SJSA1 (cell line): ENCODE data around the gene MANBA. TPM values are rescaled to one million over a fixed set of nuclear protein-coding genes. Genes with fewer than 3 reads are reported as not detected.

Experiments
- DNase-seq, 2 experiments: peaks; one replicate each; pipeline ENCODE4 v3.0.0-alpha.2; 2015 to 2020; ENCODE audit warnings: low spot score in 2 of 2, low read depth in 1 of 2
- H3K27ac ChIP-seq: fragments of 250-450 bp; sonication (Bioruptor Pico); 2 replicates; pipeline ENCODE4 v1.5.1; 2020; ENCODE audit warnings: mild to moderate bottlenecking, moderate library complexity
- H3K27me3 ChIP-seq: fragments of 250-450 bp; sonication (Bioruptor Pico); replicated peaks from 2 replicates; pipeline ENCODE4 v1.5.1; 2020; ENCODE audit warnings: mild to moderate bottlenecking, moderate library complexity
- H3K36me3 ChIP-seq: fragments of 250-450 bp; sonication (Bioruptor Pico); 2 replicates; pipeline ENCODE4 v1.5.1; 2020; ENCODE audit warnings: mild to moderate bottlenecking
- H3K4me1 ChIP-seq: fragments of 250-450 bp; sonication (Bioruptor Pico); replicated peaks from 2 replicates; pipeline ENCODE4 v1.6.1; 2021; ENCODE audit warnings: mild to moderate bottlenecking
- H3K4me3 ChIP-seq: fragments of 250-450 bp; sonication (Bioruptor Pico); 2 replicates; pipeline ENCODE4 v1.5.1; 2020; ENCODE audit warnings: mild to moderate bottlenecking
- H3K9me3 ChIP-seq: fragments of 250-450 bp; sonication (Bioruptor Pico); replicated peaks from 2 replicates; pipeline ENCODE4 v1.5.1; 2020; ENCODE audit warnings: mild to moderate bottlenecking
- total RNA-seq: library from RNA; depleted of rRNA; stranded (reverse); fragments of >200 nt; shearing (Covaris generic); gene quantifications from 2 replicates; pipeline ENCODE4 v1.2.3, GENCODE V29; 2014; rRNA removed

Gene MANBA
- total RNA-seq: 13.2 and 16.2 TPM in 2 replicates

DNA sequence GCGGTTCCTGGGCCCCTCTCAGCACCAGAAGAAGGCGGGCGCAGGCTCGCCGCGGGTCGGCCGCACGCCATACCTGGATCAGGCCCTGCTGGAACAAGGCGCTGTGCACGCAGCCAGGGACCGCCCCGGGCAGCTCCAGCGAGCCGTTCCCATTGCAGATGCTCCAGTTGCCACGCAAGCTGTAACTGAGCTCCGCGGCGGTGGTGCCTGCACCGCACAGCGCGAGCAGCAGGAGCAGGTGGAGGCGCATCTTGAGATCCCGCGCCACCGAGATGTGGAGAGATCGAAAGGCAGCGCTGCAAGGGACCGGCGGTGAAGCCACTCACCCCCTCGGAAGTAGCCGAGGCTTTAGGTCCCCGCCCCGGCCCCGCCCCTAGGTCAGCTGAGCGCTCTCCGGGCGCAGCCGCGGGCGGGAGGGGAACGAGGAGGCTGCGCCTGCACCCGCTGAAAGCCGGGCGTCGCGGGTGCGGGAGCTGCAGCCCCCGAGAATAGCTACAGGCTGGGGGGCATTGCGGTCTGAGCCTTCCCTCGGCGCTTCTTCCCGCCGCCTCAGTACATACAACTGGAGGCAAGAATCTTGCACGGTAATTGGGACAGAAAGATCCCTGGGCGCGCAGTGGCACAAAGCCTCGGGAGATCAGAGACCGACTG is at the start of gene MANBA:
TSS of gene MANBA (minus strand) at position 324 of the 651 bp plus-strand sequence. CDS start at position 250, 74 bp downstream.
- H3K4me1 ChIP-seq: peaks cover 13% of the 10 kb centered on the region; the same call in 1 of the 2 replicates
- H3K36me3 ChIP-seq: no peaks in the 10 kb centered on the region
- no peaks in the 10 kb centered on the region for H3K27me3 ChIP-seq
- peak; percentile 76 to 78 for DNase-seq
- no peak within 1 kb of the TSS for H3K27ac ChIP-seq
- H3K9me3 ChIP-seq: no peaks in the 10 kb centered on the region
- peak within 1 kb of the TSS; percentile 63 for H3K4me3 ChIP-seq

DNA sequence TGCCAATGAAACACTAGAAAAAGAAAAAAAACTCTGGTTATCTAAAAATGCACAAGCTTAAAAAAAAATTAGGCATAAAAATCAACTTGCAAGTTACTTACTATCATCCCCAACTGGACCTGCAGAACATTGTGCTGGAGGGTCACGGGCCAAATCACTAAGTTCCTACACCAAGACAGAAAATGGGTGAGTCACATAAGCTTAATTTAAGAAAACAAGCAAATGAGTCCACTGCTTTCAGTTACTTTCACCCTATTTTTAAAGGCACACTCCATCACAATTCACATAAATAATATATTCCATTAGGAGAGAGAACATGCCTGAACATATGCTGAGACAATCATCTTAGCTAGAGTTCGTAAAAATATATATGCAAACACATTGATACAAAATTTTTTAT is 48.9 kb upstream of the MANBA start:
- Histone ChIP-seq H3K4me3 (no peak overlapping the region), H3K9me3 (no peaks in the 10 kb centered on the region), H3K36me3 (peaks cover 90% of the 10 kb centered on the region), H3K27ac (no peak overlapping the region), H3K27me3 (no peaks in the 10 kb centered on the region), H3K4me1 (peaks cover 23% of the 10 kb centered on the region)
- no peak for DNase-seq

DNA sequence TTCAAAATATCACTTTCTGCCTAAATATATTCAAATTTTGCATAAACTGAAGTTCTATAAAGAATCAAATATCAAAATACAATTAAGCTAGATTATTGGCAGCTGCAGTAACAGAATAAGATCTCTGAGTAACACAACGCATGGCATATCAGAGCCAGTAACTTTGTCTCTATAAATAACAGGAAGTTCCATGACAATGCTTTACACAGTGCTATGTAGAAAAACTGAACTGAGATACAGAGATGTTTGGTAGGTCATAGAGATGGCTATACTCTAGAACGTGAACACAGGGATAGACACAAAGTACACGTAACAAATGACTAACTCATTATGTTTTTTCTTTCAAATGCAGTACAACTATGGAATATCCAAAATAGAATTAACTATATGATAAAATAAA is 48.4 kb upstream of the MANBA start:
- Histone ChIP-seq H3K27ac (no peak overlapping the region), H3K4me3 (no peak overlapping the region), H3K27me3 (no peaks in the 10 kb centered on the region), H3K4me1 (peaks cover 19% of the 10 kb centered on the region), H3K36me3 (peaks cover 90% of the 10 kb centered on the region), H3K9me3 (no peaks in the 10 kb centered on the region)
- no peak for DNase-seq

DNA sequence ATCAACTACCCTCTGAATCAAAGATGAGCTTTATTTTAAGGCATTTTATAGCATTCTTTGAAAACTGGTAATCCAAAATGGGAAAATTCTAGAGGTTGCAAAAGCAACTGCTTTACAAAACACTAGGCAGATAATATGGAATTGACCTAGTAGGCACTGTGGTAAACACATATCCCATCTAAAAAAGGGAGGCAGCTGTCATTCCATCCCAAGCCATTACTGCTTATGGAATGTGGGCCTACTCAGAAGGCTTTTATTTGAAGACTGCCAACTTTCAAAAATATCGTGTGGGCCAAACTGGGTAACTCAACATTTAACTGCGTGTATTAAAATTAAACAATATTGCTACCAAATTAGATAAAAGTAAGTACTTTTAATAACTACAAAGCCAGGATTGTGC is 47.2 kb upstream of the MANBA start:
- Histone ChIP-seq H3K9me3 (no peaks in the 10 kb centered on the region), H3K36me3 (peaks cover 89% of the 10 kb centered on the region), H3K4me3 (no peak overlapping the region), H3K27ac (no peak overlapping the region), H3K27me3 (no peaks in the 10 kb centered on the region), H3K4me1 (peaks cover 14% of the 10 kb centered on the region)
- no peak for DNase-seq

DNA sequence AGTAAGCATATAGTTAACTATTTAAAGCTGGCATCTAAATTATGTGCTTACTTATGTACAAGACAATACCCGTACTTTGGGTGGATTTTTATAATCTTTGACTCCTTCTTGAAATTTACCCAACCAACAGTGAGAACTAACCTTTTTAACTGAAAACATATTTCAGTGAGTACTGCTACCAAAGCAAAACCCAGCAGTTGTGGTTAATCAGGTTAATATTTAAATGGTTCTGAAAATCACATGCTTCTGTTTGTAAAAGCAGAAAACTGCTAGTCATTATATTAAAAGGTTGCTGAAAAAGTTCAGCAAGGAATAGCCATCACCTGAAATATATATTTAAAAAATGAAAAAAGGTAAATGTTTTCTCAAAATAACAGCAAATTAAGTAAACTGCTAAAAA is 46.6 kb upstream of the MANBA start:
- Histone ChIP-seq H3K9me3 (no peaks in the 10 kb centered on the region), H3K4me1 (peaks cover 14% of the 10 kb centered on the region), H3K36me3 (peaks cover 89% of the 10 kb centered on the region), H3K27me3 (no peaks in the 10 kb centered on the region), H3K4me3 (no peak overlapping the region), H3K27ac (no peak overlapping the region)
- DNase-seq: no peak

DNA sequence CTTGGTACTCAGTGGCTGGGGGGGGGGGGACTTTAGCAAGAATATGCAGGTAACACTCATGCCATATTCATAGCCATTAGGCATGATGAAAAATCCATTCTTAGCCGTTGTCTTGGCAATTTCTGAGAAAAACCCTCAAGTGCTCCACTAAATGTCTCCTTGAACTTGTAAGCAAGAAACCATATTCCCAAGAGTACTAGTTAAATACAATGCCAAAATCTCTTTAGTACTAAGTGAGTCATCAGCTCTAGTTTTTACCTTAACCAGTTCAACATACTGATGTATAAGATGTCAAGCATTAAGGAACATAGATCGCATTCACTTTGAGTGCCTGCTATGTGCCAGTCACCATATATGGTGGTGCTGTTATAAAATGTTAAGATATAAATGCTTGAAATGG is 39.0 kb upstream of the MANBA start:
- Histone ChIP-seq H3K27me3 (no peaks in the 10 kb centered on the region; the same call in 1 of the 2 replicates), H3K36me3 (peaks cover 88% of the 10 kb centered on the region), H3K4me1 (no peaks in the 10 kb centered on the region), H3K9me3 (no peaks in the 10 kb centered on the region), H3K27ac (no peak overlapping the region), H3K4me3 (no peak overlapping the region)
- no peak for DNase-seq

DNA sequence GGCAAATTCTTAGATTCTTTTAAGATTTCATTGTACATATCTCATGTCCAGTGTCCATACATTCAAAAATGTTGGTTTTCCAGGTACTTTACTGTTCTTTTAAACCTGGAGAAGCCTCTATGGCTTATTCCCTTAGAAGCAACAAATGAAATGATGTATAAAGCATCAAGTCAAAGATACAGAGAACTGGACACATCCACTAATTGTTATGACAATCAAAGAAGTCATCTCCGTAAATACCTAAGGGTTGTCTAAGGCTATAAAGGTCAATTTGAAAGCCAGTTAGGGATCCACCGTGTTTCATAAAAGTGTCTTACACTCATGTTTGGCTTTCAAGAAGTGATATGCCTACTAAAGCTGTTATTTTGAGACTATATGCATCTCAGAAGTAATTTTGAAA is 34.2 kb upstream of the MANBA start:
- no peak for DNase-seq
- H3K36me3 ChIP-seq: peaks cover 67% of the 10 kb centered on the region
- no peak overlapping the region for H3K27ac ChIP-seq
- H3K4me1 ChIP-seq: no peaks in the 10 kb centered on the region
- no peak overlapping the region for H3K4me3 ChIP-seq
- no peaks in the 10 kb centered on the region; the same call in 1 of the 2 replicates for H3K27me3 ChIP-seq
- H3K9me3 ChIP-seq: no peaks in the 10 kb centered on the region

DNA sequence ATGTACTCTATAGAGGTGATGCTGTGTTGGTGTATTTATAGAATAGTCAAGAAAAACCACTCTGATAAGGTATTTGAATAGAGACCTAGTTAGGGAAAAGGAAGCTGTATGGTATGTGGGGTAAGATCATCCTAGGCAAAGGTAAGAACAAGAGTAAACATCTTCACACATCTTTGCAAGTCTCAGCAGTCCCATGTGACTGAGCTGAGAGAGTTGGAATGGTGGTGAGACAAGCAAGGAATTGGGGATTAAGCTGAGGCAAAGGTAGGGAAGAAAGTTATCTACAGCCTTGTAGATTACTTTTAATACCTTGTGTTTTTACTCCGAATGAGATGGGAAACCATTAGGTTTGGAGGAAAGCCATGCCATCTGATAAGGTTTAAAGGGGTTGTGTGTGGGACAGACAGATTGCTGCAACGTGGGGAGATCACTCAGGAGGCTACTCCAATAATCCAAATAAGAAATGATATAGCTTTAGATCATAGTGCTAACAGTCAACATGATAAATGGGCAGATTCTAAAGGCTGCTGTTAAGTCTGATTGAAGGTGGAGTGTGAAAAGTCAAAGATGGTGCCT is 31.7 kb upstream of the MANBA start:
- Histone ChIP-seq H3K27ac (no peak overlapping the region), H3K36me3 (peaks cover 45% of the 10 kb centered on the region), H3K27me3 (no peaks in the 10 kb centered on the region; the same call in 1 of the 2 replicates), H3K9me3 (0 out of 2 replicates have a peak, but pooled peaks cover 2% of the 10 kb centered on the region), H3K4me3 (no peak overlapping the region), H3K4me1 (no peaks in the 10 kb centered on the region)
- no peak for DNase-seq

DNA sequence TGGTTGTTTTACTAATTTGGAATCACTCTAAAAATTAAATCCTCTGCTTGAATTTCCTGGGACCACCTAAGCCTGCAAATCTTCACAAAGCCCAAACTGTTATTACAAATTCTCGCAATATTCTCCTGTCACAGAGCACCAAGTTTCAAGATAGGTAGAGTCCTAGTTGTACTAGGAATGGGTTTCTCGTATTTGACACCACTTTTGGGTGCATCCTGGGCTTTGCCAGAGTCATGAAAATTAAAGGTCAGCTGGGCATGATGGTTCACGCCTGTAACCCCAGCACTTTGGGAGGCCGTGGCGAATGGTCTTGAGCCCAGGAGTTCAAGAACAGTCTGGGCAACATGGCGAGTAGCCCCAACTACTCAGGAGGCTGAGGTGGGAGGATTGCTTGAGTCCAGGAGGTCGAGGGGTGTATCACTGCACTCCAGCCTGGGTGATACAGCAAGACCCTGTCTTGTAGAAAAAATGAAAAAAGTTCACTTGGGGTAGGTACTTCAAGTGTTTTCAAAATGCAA is 30.6 kb upstream of the MANBA start:
- no peak overlapping the region for H3K27ac ChIP-seq
- H3K9me3 ChIP-seq: 0 out of 2 replicates have a peak, but pooled peaks cover 2% of the 10 kb centered on the region
- H3K27me3 ChIP-seq: no peaks in the 10 kb centered on the region; the same call in 1 of the 2 replicates
- H3K36me3 ChIP-seq: peaks cover 42% of the 10 kb centered on the region
- no peak overlapping the region for H3K4me3 ChIP-seq
- no peaks in the 10 kb centered on the region for H3K4me1 ChIP-seq
- no peak for DNase-seq

DNA sequence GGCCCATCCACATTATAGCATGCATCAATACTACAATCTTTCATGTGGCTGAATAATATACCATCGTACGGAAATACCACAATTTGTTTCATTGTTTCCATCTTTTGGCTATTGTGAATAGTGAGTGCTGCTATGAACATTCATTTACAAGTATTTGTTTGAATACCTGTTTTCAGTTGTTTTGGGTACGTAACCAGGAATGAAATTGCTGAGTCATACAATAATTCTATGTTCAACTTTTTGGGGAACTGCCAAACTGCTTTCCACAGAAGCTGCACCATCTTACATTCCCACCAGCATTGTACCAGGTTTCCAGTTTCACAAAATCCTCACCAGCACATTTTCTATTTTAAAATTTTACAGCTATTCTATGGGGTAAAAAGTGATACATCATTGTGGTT is 28.5 kb upstream of the MANBA start:
- no peak for DNase-seq
- no peak overlapping the region for H3K27ac ChIP-seq
- no peak overlapping the region for H3K4me3 ChIP-seq
- 0 out of 2 replicates have a peak, but pooled peaks cover 2% of the 10 kb centered on the region for H3K9me3 ChIP-seq
- no peaks in the 10 kb centered on the region for H3K27me3 ChIP-seq
- H3K4me1 ChIP-seq: no peaks in the 10 kb centered on the region
- peaks cover 21% of the 10 kb centered on the region for H3K36me3 ChIP-seq

DNA sequence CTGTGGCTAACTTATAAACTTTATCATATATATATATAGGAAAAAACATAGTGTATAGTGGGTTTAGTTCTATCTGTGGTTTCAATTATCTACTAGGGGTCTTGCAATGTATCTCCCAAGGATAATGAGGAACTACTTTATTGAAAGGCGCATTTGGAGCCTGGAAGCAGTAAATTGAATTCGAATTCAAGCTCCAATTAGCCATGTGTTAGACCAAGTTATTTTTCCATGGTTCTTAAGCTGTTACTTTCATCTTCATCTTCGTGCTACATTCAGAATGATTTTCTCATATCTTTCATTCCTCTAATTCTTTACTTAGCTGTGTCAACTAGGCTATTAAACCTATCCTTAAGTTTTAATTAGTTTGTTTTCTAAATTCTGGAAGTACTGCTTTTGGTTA is 27.2 kb upstream of the MANBA start:
- Histone ChIP-seq H3K4me3 (no peak overlapping the region), H3K36me3 (peaks cover 9% of the 10 kb centered on the region), H3K4me1 (no peaks in the 10 kb centered on the region), H3K27ac (no peak overlapping the region), H3K27me3 (no peaks in the 10 kb centered on the region), H3K9me3 (0 out of 2 replicates have a peak, but pooled peaks cover 2% of the 10 kb centered on the region)
- DNase-seq: no peak

DNA sequence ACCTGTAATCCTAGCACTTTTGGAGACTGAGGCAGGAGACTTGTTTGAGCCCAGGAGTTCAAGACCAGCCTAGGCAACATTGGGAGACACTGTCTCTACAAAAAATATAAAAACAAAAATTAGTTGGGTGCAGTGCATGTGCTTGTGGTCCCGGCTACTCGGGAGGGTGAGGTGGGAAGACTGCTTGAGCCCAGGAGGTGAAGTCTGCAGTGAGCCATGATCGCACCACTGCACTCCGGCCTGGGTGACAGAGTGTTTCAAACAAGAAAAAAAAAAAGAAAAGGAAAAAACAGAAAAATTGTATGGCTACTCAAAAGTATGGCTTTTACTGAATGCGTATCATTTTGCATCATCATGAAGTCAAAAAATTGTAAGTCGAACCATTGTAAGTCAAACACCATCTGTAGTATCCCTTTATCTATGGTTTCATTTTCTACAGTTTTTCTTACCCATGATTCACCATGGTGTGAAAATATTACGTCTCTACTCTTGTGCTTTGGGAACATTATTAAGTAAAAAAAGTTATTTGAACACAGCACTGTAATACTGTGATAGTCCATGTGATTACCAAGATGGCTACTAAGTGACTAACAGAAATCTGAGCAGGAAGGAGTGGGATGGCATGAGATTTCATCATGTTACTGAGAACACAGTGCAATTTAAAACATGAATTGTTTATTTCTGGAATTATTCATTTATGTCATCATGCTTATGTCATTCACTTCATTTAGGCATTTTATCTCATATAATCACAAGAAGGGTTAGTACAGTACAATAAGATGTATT is 26.5 kb upstream of the MANBA start:
- Histone ChIP-seq H3K9me3 (0 out of 2 replicates have a peak, but pooled peaks cover 2% of the 10 kb centered on the region), H3K27ac (no peak overlapping the region), H3K4me1 (no peaks in the 10 kb centered on the region), H3K27me3 (no peaks in the 10 kb centered on the region), H3K36me3 (peaks cover 2% of the 10 kb centered on the region), H3K4me3 (no peak overlapping the region)
- no peak for DNase-seq

DNA sequence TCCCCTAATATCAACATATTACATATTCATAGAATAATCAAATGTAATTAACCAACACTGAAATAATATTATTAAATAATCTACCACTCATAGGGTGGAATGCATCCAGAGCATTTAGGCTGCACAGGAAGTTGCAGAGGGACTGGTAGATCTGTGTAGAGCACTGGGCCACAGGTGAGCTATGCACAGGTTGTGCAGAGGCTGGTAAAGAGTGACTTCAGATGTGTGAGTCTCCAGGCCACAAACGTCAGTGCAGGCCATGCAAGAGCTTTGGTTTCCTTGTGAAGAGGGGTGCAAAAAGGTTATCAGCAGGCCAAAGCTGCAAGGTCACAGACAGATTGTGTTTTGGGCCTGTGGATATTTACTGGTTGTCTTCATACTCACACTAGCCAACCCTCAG is 25.5 kb upstream of the MANBA start:
- Histone ChIP-seq H3K4me3 (no peak overlapping the region), H3K27ac (no peak overlapping the region), H3K36me3 (no peaks in the 10 kb centered on the region)

DNA sequence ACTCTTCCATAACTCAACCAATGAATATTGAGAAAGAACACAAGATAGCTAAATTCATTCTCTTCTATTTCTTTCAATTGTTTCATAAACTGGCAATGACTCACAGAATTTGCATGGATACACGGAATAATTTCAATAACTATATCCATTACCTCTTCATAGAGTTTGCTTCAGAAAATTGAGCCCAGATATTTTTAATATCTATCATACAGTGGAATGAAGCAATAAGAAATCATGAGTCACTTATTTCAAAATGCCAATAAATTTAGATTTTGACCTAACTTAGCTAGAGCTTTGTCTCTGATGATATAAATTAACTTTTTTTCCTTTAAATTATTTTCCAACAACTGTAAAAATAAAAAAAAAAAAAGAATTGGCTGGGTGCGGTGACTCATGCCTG is 22.2 kb upstream of the MANBA start:
- no peak for DNase-seq
- no peaks in the 10 kb centered on the region for H3K36me3 ChIP-seq

More for the DNA sequence above, 25.5 kb upstream of the MANBA start:
- Histone ChIP-seq H3K9me3 (0 out of 2 replicates have a peak, but pooled peaks cover 2% of the 10 kb centered on the region), H3K4me1 (no peaks in the 10 kb centered on the region), H3K27me3 (no peaks in the 10 kb centered on the region)
- no peak for DNase-seq

More for the DNA sequence above, 22.2 kb upstream of the MANBA start:
- Histone ChIP-seq H3K4me3 (no peak overlapping the region), H3K4me1 (no peaks in the 10 kb centered on the region), H3K9me3 (0 out of 2 replicates have a peak, but pooled peaks cover 2% of the 10 kb centered on the region), H3K27me3 (no peaks in the 10 kb centered on the region), H3K27ac (no peak overlapping the region)
